Stimulated activated naive CD4-positive, alpha-beta T cell treated with Interleukin-2 at 50 U/mL for 16 hours (primary cell): ENCODE measurements around the gene HABP2.

ENCODE experiments used
- DNase-seq: peaks from one replicate; lab custom pipeline; 2025; lab: John Stamatoyannopoulos, UW

The HABP2 gene

GRCh38 chr10:113552701-113553100 lies at the start of gene HABP2:
Gene HABP2, plus strand, starts transcription at chr10:113553053. Its CDS starts 69 bp downstream, at chr10:113553122.
- no peak for DNase-seq

- no peak for DNase-seq
Measured at GRCh38 chr10:113503930-113504329, 48.9 kb upstream of the HABP2 start.

- no peak for DNase-seq
Measured at GRCh38 chr10:113504423-113504822, 48.4 kb upstream of the HABP2 start.

- DNase-seq, result no peak
Measured at GRCh38 chr10:113506476-113506875, 46.4 kb upstream of the HABP2 start.

- no peak for DNase-seq
Measured at GRCh38 chr10:113511419-113511818, 41.4 kb upstream of the HABP2 start.

GRCh38 chr10:113515161-113515560 lies 37.7 kb upstream of the HABP2 start:
- DNase-seq, result no peak

- no peak for DNase-seq
Measured at GRCh38 chr10:113515601-113516000, 37.3 kb upstream of the HABP2 start.

- no peak for DNase-seq
Measured at GRCh38 chr10:113516061-113516460, 36.8 kb upstream of the HABP2 start.

GRCh38 chr10:113517165-113517900 lies 35.5 kb upstream of the HABP2 start:
- no peak for DNase-seq

GRCh38 chr10:113517901-113518260 lies 35.0 kb upstream of the HABP2 start:
- no peak for DNase-seq

GRCh38 chr10:113518415-113518814 lies 34.4 kb upstream of the HABP2 start:
- no peak for DNase-seq

GRCh38 chr10:113518816-113519591 lies 33.8 kb upstream of the HABP2 start:
- no peak for DNase-seq

- DNase-seq, result no peak
Measured at GRCh38 chr10:113519681-113520115, 33.2 kb upstream of the HABP2 start.

GRCh38 chr10:113520261-113520660 lies 32.6 kb upstream of the HABP2 start:
- DNase-seq, result no peak

GRCh38 chr10:113520690-113521474 lies 32.0 kb upstream of the HABP2 start:
- no peak for DNase-seq

- no peak for DNase-seq
Measured at GRCh38 chr10:113521475-113521795, 31.4 kb upstream of the HABP2 start.

GRCh38 chr10:113522460-113522859 lies 30.4 kb upstream of the HABP2 start:
- no peak for DNase-seq

- no peak for DNase-seq
Measured at GRCh38 chr10:113523071-113523470, 29.8 kb upstream of the HABP2 start.

- DNase-seq, result no peak
Measured at GRCh38 chr10:113523628-113524027, 29.2 kb upstream of the HABP2 start.

GRCh38 chr10:113524120-113524519 lies 28.7 kb upstream of the HABP2 start:
- no peak for DNase-seq

GRCh38 chr10:113524539-113525490 lies 28.0 kb upstream of the HABP2 start:
- no peak for DNase-seq

- no peak for DNase-seq
Measured at GRCh38 chr10:113525713-113526112, 27.1 kb upstream of the HABP2 start.
